GM12878 (cell line): ENCODE data around the gene HLA-DQB1. TPM values are rescaled to one million over a fixed set of nuclear protein-coding genes. Genes with fewer than 3 reads are reported as not detected.
A peak's percentile ranks its signal among the peaks of the same experiment; 100 is the strongest.

Experiments used
- ATAC-seq: fragments of 200-7000 bp; cut with Tn5 transposase; 3 replicates; pipeline ENCODE4 v1.9.1; 2020; ENCODE audit warnings: mild to moderate bottlenecking, moderate library complexity
- BruUV-seq: library from RNA; stranded (reverse); fragments of 400-500 nt; replicated peaks from 2 replicates; lab custom pipeline; 2021; lab: Mats Ljungman, UMichigan
- CTCF ChIA-PET: fragments of 300-600 bp; sonication (Branson Sonifier 250); formaldehyde crosslinking; extraction: SDS; loops from one replicate; lab custom pipeline; 2021; ENCODE audit warnings: inconsistent platforms; lab: Yijun Ruan, JAX
- POLR2A ChIA-PET: fragments of 350-600 bp; formaldehyde crosslinking; extraction: SDS; loops from one replicate; lab custom pipeline; 2021; ENCODE audit warnings: inconsistent platforms; lab: Charles Lee
- RAD21 ChIA-PET: fragments of 300-600 bp; sonication (Branson Sonifier 250); formaldehyde crosslinking; loops from one replicate; lab custom pipeline; 2023; ENCODE audit warnings: antibody characterized with exemption; ENCODE audit not compliant: unreplicated experiment; lab: Charles Lee
- SMC1A ChIA-PET: fragments of 300-600 bp; sonication (Branson Sonifier 250); formaldehyde crosslinking; loops from one replicate; lab custom pipeline; 2023; ENCODE audit not compliant: unreplicated experiment, uncharacterized antibody; lab: Charles Lee
- DNase-seq: peaks from one replicate; pipeline ENCODE4 v3.0.0-alpha.2; 2011; ENCODE audit warnings: low read depth, low spot score
- FAIRE-seq: peaks from 3 replicates; lab custom pipeline; 2011; peaks lifted over from hg19 to GRCh38; lab: Jason Lieb, UNC
- H2AFZ ChIP-seq: 2 replicates; pipeline ENCODE4 v1.6.0; 2011; ENCODE audit warnings: low read depth, low read length, control low read depth; ENCODE audit not compliant: control insufficient read depth
- H3K27ac ChIP-seq: 2 replicates; pipeline ENCODE4 v1.5.1; 2011; ENCODE audit warnings: control low read depth; ENCODE audit not compliant: control insufficient read depth, insufficient read depth
- H3K27me3 ChIP-seq, 2 experiments: replicated peaks in 1 of 2; 2 replicates each; pipeline versions ENCODE4 v1.6.0 to v1.6.1; 2011; ENCODE audit warnings: low read length in 1 of 2; ENCODE audit not compliant: control insufficient read depth in 2 of 2, insufficient read depth in 2 of 2
- H3K36me3 ChIP-seq, 2 experiments: 2 replicates each; pipeline ENCODE4 v1.5.1; 2011; ENCODE audit warnings: low read length in 1 of 2; ENCODE audit not compliant: control insufficient read depth in 2 of 2, insufficient read depth in 2 of 2
- H3K4me1 ChIP-seq: 2 replicates; pipeline ENCODE4 v1.6.1; 2011; ENCODE audit warnings: mild to moderate bottlenecking, low read length, moderate library complexity, mixed read lengths; ENCODE audit not compliant: control insufficient read depth, insufficient read depth
- H3K4me2 ChIP-seq: 2 replicates; pipeline ENCODE4 v1.6.0; 2011; ENCODE audit warnings: control low read depth; ENCODE audit not compliant: control insufficient read depth, insufficient read depth
- H3K4me3 ChIP-seq: fragments of 200-600 bp; sonication (generic); 2 replicates; pipeline ENCODE4 v1.5.1; 2016
- H3K79me2 ChIP-seq: 2 replicates; pipeline ENCODE4 v1.6.0; 2011; ENCODE audit warnings: low read length; ENCODE audit not compliant: control insufficient read depth, insufficient read depth
- H3K9ac ChIP-seq: 2 replicates; pipeline ENCODE4 v1.8.0; 2011; ENCODE audit warnings: low read length, control low read depth, mixed read lengths; ENCODE audit not compliant: control insufficient read depth, insufficient read depth
- H3K9me3 ChIP-seq: replicated peaks from 3 replicates; pipeline ENCODE4 v1.5.1; 2011; ENCODE audit warnings: mild to moderate bottlenecking, low read length; ENCODE audit not compliant: control insufficient read depth, insufficient read depth
- H4K20me1 ChIP-seq: 2 replicates; pipeline ENCODE4 v1.6.0; 2011; ENCODE audit not compliant: control insufficient read depth, insufficient read depth
- BMI1 ChIP-seq: fragments of 450-650 bp; IDR thresholded peaks from 2 replicates; pipeline ENCODE4 v1.6.1; 2016; ENCODE audit warnings: mild to moderate bottlenecking, moderate library complexity, borderline replicate concordance
- ELK1 ChIP-seq: IDR thresholded peaks from 2 replicates; pipeline ENCODE4 v1.6.1; 2012; ENCODE audit warnings: low read depth, low read length, improper control_type of control experiment
- IKZF1 ChIP-seq: fragments of 450-650 bp; conservative IDR thresholded peaks from 2 replicates; pipeline ENCODE4 v1.6.1; 2017; ENCODE audit warnings: antibody characterized with exemption, mild to moderate bottlenecking
- NRF1 ChIP-seq: conservative IDR thresholded peaks from 2 replicates; pipeline ENCODE4 v1.6.1; 2011; ENCODE audit warnings: mild to moderate bottlenecking, low read depth, low read length, improper control_type of control experiment
- POU2F2 ChIP-seq: IDR thresholded peaks from 3 replicates; pipeline ENCODE4 v1.6.1; 2011; ENCODE audit warnings: low read depth, mild to moderate bottlenecking, low read length, borderline replicate concordance
- RUNX3 ChIP-seq: IDR thresholded peaks from 2 replicates; pipeline ENCODE4 v1.6.1; 2012; ENCODE audit warnings: low read length, inconsistent platforms
- SREBF1 ChIP-seq: IDR thresholded peaks from 2 replicates; pipeline ENCODE4 v1.6.1; 2012; ENCODE audit warnings: mild to moderate bottlenecking, low read length
- ZBTB40 ChIP-seq: fragments of 450-650 bp; IDR thresholded peaks from 2 replicates; pipeline ENCODE4 v1.6.1; 2016; ENCODE audit warnings: mild to moderate bottlenecking, moderate library complexity, borderline replicate concordance
- ZNF274 ChIP-seq: IDR thresholded peaks from one replicate; pipeline ENCODE4 v1.8.0; 2011; ENCODE audit not compliant: insufficient read length, insufficient read depth
- WGBS: methylation state at CpG from one replicate; pipeline ENCODE4 v1.1.6; 2016; ENCODE audit warnings: low lambda C conversion rate; ENCODE audit not compliant: insufficient replicate concordance, insufficient coverage; ENCODE audit errors: missing lambda C conversion rate; 5-methylcytosine and 5-hydroxymethylcytosine counted together
- in situ Hi-C: fragments of 300-500 bp; cut with MboI; formaldehyde crosslinking; loops from 9 replicates; pipeline ENCODE4 v1.14.3; 2018; ENCODE audit warnings: mixed read lengths
- intact Hi-C: fragments of 100-400 bp; cut with micrococcal nuclease; formaldehyde crosslinking; loops from one replicate; pipeline ENCODE4 v1.14.2; 2022; ENCODE audit not compliant: unreplicated experiment
- polyA plus RNA-seq, 11 experiments: library from polyadenylated mRNA; depleted of rRNA in 4 of 11; unstranded in 6 of 11; stranded (reverse) in 5 of 11; fragments of >200 nt; fragmentation: Nextera tagmentation in 4 of 11; fragmentation: Illumina TruSeq in 1 of 11; extraction: Ambion mirVana in 4 of 11; extraction: Trizol in 1 of 11; gene quantifications; 1 replicate in 1 of 11; 2 replicates in 10 of 11; pipeline versions ENCODE4 v1.2.1 to v1.2.3, GENCODE V29; 2011 to 2016; ENCODE audit warnings: inconsistent platforms in 2 of 11, missing spikeins in 2 of 11, low read depth in 1 of 11
- total RNA-seq, 4 experiments: library from RNA; depleted of rRNA in 3 of 4; stranded (reverse); fragments of >200 nt in 3 of 4; fragmentation: Illumina TruSeq in 1 of 4; extraction: Trizol in 1 of 4; gene quantifications; 2 replicates each; pipeline versions ENCODE4 v1.2.1 to v1.2.3, GENCODE V29; 2013 to 2021

HLA-DQB1 gene
- total and polyA plus RNA-seq, 10 of the 15 experiments (the other 5 are each of a cell fraction or from before 2014, with no cell fraction given): 38.1 to 403 (median 91.4) TPM

GRCh38 chr6:32680055-32680454, 13.6 kb upstream of the HLA-DQB1 start:
- Histone ChIP-seq H3K36me3 (no peaks in the 10 kb centered on the region), H3K4me3 (no peak overlapping the region), H3K9me3 (peaks cover 5% of the 10 kb centered on the region; the same call in 2 of the 3 replicates), H3K4me1 (peaks cover 9% of the 10 kb centered on the region; the same call in 1 of the 2 replicates), H2AFZ (no peak overlapping the region), H3K4me2 (no peak overlapping the region), H3K27ac (no peak overlapping the region), H3K27me3 (no peaks in the 10 kb centered on the region), H3K9ac (no peak overlapping the region), H4K20me1 (no peaks in the 10 kb centered on the region), H3K79me2 (no peaks in the 10 kb centered on the region)
- in situ Hi-C loops: no loop called here
- ChIA-PET SMC1A (interaction anchor here (0.9 kb wide), 1 partner anchor 59 kb away, joined by 3 read pairs; no protein-coding TSS in a partner anchor), CTCF (no interaction called here), RAD21 (interaction anchor here (0.8 kb wide), 1 partner anchor 11 kb away, joined by 3 read pairs; no protein-coding TSS in a partner anchor), POLR2A (interaction anchor here (0.6 to 0.9 kb wide), 2 partner anchors 12 to 225 kb away, joined by 3 read pairs; no protein-coding TSS in a partner anchor)
- FAIRE-seq (no peak), DNase-seq (no peak), ATAC-seq (peak; percentile 22; the same call in 2 of the 3 replicates)
- BruUV-seq: no TSS peak
- TF ChIP-seq ELK1: no peak
- no peak for TF ChIP-seq POU2F2
- no peak for TF ChIP-seq SREBF1
- 60% methylated on average over 1 of the region's 1 CpG for WGBS
- intact Hi-C loops: no loop called here

- peak; percentile 57 for FAIRE-seq
- Histone ChIP-seq H2AFZ (no peak overlapping the region), H3K9me3 (peaks cover 5% of the 10 kb centered on the region; the same call in 2 of the 3 replicates), H3K27ac (no peak overlapping the region), H3K4me3 (no peak overlapping the region), H3K79me2 (no peaks in the 10 kb centered on the region), H3K4me1 (peaks cover 8% of the 10 kb centered on the region; the same call in 1 of the 2 replicates), H3K9ac (no peak overlapping the region), H3K36me3 (no peaks in the 10 kb centered on the region), H3K4me2 (no peak overlapping the region), H3K27me3 (no peaks in the 10 kb centered on the region), H4K20me1 (no peaks in the 10 kb centered on the region)
- ChIA-PET CTCF (no interaction called here), SMC1A (no interaction called here), RAD21 (no interaction called here), POLR2A (interaction anchor here (0.9 kb wide), 1 partner anchor 11 kb away, joined by 3 read pairs; no protein-coding TSS in a partner anchor)
- peak; percentile 41; the same call in 1 of the 2 replicates for TF ChIP-seq IKZF1
- no peak for TF ChIP-seq ZNF274
- TF ChIP-seq NRF1: no peak
- no peak for TF ChIP-seq BMI1
- no peak for TF ChIP-seq ZBTB40
- TF ChIP-seq RUNX3: no peak
- in situ Hi-C loops (no loop called here), intact Hi-C loops (no loop called here)
- no TSS peak for BruUV-seq
- peak; percentile 27; the same call in 1 of the 3 replicates for ATAC-seq
- no peak for DNase-seq
- WGBS: 35% methylated on average over 4 of the region's 4 CpGs
Observed at GRCh38 chr6:32679492-32679891, 13.0 kb upstream of the HLA-DQB1 start.
